Measurements from ENCODE around the gene AHDC1. TPM values are rescaled to one million over a fixed set of nuclear protein-coding genes. Genes with fewer than 3 reads are reported as not detected.

AHDC1 gene
- total RNA-seq, 2 experiments from 2014 or later: 11.2 to 13.2 TPM

GRCh38 chr1:27618341-27619082 is 14.6 kb upstream of the AHDC1 start:
- CTCF ChIA-PET: interaction anchor here (0.6 to 2.0 kb wide), 7 partner anchors 9 to 142 kb away, joined by 3 to 9 read pairs (median 4); no protein-coding TSS in a partner anchor
- POLR2A ChIA-PET: interaction anchor here (0.8 kb wide), 1 partner anchor 44 kb away, joined by 3 read pairs; no protein-coding TSS in a partner anchor

- ChIA-PET CTCF (interaction anchor here (1.2 to 2.3 kb wide), 3 partner anchors 8 to 45 kb away, joined by 4 to 10 read pairs (median 4); no protein-coding TSS in a partner anchor), POLR2A (no interaction called here)
Observed at GRCh38 chr1:27617420-27617819, 13.5 kb upstream of the AHDC1 start.

GRCh38 chr1:27616441-27616840 is 12.5 kb upstream of the AHDC1 start:
- POLR2A ChIA-PET: no interaction called here
- CTCF ChIA-PET: interaction anchor here (0.6 to 2.3 kb wide), 5 partner anchors 10 to 297 kb away, joined by 3 to 10 read pairs (median 4); no protein-coding TSS in a partner anchor

GRCh38 chr1:27615346-27616192 is 11.6 kb upstream of the AHDC1 start:
- POLR2A ChIA-PET: no interaction called here
- CTCF ChIA-PET: interaction anchor here (0.6 to 2.3 kb wide), 6 partner anchors 9 to 298 kb away, joined by 3 to 10 read pairs (median 4); no protein-coding TSS in a partner anchor

GRCh38 chr1:27614625-27615344 is 10.8 kb upstream of the AHDC1 start:
- ChIA-PET POLR2A (no interaction called here), CTCF (interaction anchor here (0.6 to 8.9 kb wide), 5 partner anchors 9 to 215 kb away, joined by 3 to 106 read pairs (median 4); partner anchors contain the start of gene PPP1R8)

GRCh38 chr1:27614043-27614624 is 10.2 kb upstream of the AHDC1 start:
- CTCF ChIA-PET: interaction anchor here (0.6 to 8.9 kb wide), 4 partner anchors 11 to 216 kb away, joined by 3 to 106 read pairs (median 4); partner anchors contain the start of gene PPP1R8
- POLR2A ChIA-PET: no interaction called here

GRCh38 chr1:27612718-27613117 is 8.8 kb upstream of the AHDC1 start:
- CTCF ChIA-PET: interaction anchor here (8.9 kb wide), 1 partner anchor 49 kb away, joined by 106 read pairs; no protein-coding TSS in a partner anchor
- POLR2A ChIA-PET: no interaction called here

- POLR2A ChIA-PET: interaction anchor here (1.1 kb wide), 1 partner anchor 52 kb away, joined by 3 read pairs; no protein-coding TSS in a partner anchor
Observed at GRCh38 chr1:27611450-27611849, 7.5 kb upstream of the AHDC1 start.

GRCh38 chr1:27609618-27610240 is 5.8 kb upstream of the AHDC1 start:
- CTCF ChIA-PET: interaction anchor here (0.8 to 8.9 kb wide), 8 partner anchors 8 to 60 kb away, joined by 3 to 106 read pairs (median 4); partner anchors contain the start of gene IFI6
- POLR2A ChIA-PET: interaction anchor here (3.1 kb wide), 1 partner anchor 53 kb away, joined by 25 read pairs; no protein-coding TSS in a partner anchor

More at GRCh38 chr1:27611450-27611849, 7.5 kb upstream of the AHDC1 start:
- CTCF ChIA-PET: interaction anchor here (1.5 to 8.9 kb wide), 3 partner anchors 29 to 58 kb away, joined by 3 to 106 read pairs (median 62); partner anchors contain the start of gene IFI6

- POLR2A ChIA-PET: interaction anchor here (0.7 to 3.1 kb wide), 2 partner anchors 54 to 454 kb away, joined by 6 to 25 read pairs; partner anchors contain the start of gene SLC9A1
- CTCF ChIA-PET: interaction anchor here (0.5 to 8.9 kb wide), 13 partner anchors 9 to 252 kb away, joined by 3 to 106 read pairs (median 4); partner anchors contain the start of gene IFI6
Observed at GRCh38 chr1:27609210-27609555, 5.2 kb upstream of the AHDC1 start.

- POLR2A ChIA-PET: interaction anchor here (3.1 kb wide), 1 partner anchor 55 kb away, joined by 25 read pairs; no protein-coding TSS in a partner anchor
- CTCF ChIA-PET: interaction anchor here (0.6 to 8.9 kb wide), 30 partner anchors 9 to 307 kb away, joined by 3 to 106 read pairs (median 4); partner anchors contain the start of genes GPR3 and IFI6
Observed at GRCh38 chr1:27607239-27607804, 3.4 kb upstream of the AHDC1 start.

- ChIA-PET POLR2A (interaction anchor here (3.1 kb wide), 1 partner anchor 56 kb away, joined by 25 read pairs; no protein-coding TSS in a partner anchor), CTCF (interaction anchor here (0.6 to 8.9 kb wide), 32 partner anchors 8 to 307 kb away, joined by 3 to 106 read pairs (median 4); partner anchors contain the start of genes GPR3 and IFI6)
Observed at GRCh38 chr1:27606708-27607238, 2.8 kb upstream of the AHDC1 start.

GRCh38 chr1:27605796-27606707 is 2.1 kb upstream of the AHDC1 start:
- ChIA-PET POLR2A (interaction anchor here (3.1 kb wide), 1 partner anchor 57 kb away, joined by 25 read pairs; no protein-coding TSS in a partner anchor), CTCF (interaction anchor here (0.5 to 8.9 kb wide), 41 partner anchors 8 to 310 kb away, joined by 3 to 106 read pairs (median 4); partner anchors contain the start of genes GPR3 and IFI6)

- ChIA-PET POLR2A (interaction anchor here (1.8 kb wide), 1 partner anchor 49 kb away, joined by 7 read pairs; no protein-coding TSS in a partner anchor), CTCF (interaction anchor here (0.5 to 8.7 kb wide), 20 partner anchors 10 to 309 kb away, joined by 3 to 62 read pairs (median 4); partner anchors contain the start of genes GPR3 and IFI6)
Observed at GRCh38 chr1:27605300-27605766, 1.4 kb upstream of the AHDC1 start.

- ChIA-PET POLR2A (interaction anchor here (0.6 to 1.8 kb wide), 6 partner anchors 38 to 114 kb away, joined by 3 to 7 read pairs (median 3); no protein-coding TSS in a partner anchor), CTCF (interaction anchor here (0.6 to 8.7 kb wide), 23 partner anchors 9 to 306 kb away, joined by 3 to 62 read pairs (median 3); partner anchors contain the start of gene IFI6)
Observed at GRCh38 chr1:27604579-27605299, 795 bp upstream of the AHDC1 start.

All from activated CD8-positive, alpha-beta memory T cell treated with anti-CD3 and anti-CD28 coated beads for 36 hours (primary cell).